OCI-LY1 (cell line): ENCODE results near the gene RHCE.

Experiments
- EZH2 ChIP-seq: fragments of 200-600 bp; sonication (generic), shearing (Covaris generic); IDR thresholded peaks from 2 replicates; pipeline ENCODE4 v1.8.0; 2017; ENCODE audit warnings: borderline replicate concordance, mixed run types, mild to moderate bottlenecking, antibody characterized with exemption, low read length, moderate library complexity, mixed read lengths
- TF ChIP-seq, protein P1 (sequence below): fragments of 200-600 bp; sonication (generic), shearing (Covaris generic); IDR thresholded peaks from 2 replicates; pipeline ENCODE4 v1.5.1; 2017; ENCODE audit warnings: mild to moderate bottlenecking, antibody characterized with exemption, low read length, moderate library complexity, mixed read lengths

DNA sequence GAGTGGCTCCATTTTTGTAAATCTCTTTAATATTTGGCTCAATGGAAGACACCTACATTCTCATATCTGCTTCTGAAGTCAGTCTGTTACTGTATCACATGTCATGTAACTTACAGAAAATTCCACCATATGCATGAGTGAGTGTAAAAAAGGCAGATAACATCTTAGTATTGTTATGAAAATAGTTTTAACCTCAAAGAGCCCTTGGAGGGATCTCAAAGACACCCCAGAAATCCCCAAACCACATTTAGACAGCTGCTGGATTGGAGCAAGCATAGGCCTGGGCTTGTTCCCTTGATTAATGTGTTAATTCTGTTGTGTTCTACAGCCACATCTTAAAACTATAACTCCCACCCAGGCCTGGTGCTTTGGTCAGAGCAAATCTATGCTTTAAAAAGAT, 26.9 kb upstream of the RHCE start:
- TF ChIP-seq EZH2, result no peak
- TF ChIP-seq, protein P1, sequence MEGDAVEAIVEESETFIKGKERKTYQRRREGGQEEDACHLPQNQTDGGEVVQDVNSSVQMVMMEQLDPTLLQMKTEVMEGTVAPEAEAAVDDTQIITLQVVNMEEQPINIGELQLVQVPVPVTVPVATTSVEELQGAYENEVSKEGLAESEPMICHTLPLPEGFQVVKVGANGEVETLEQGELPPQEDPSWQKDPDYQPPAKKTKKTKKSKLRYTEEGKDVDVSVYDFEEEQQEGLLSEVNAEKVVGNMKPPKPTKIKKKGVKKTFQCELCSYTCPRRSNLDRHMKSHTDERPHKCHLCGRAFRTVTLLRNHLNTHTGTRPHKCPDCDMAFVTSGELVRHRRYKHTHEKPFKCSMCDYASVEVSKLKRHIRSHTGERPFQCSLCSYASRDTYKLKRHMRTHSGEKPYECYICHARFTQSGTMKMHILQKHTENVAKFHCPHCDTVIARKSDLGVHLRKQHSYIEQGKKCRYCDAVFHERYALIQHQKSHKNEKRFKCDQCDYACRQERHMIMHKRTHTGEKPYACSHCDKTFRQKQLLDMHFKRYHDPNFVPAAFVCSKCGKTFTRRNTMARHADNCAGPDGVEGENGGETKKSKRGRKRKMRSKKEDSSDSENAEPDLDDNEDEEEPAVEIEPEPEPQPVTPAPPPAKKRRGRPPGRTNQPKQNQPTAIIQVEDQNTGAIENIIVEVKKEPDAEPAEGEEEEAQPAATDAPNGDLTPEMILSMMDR, result no peak
